DOHH2 (cell line): ENCODE results near the gene HES2.

Experiments used
- EZH2phosphoT487 ChIP-seq: fragments of 200-600 bp; sonication (generic); IDR thresholded peaks from 2 replicates; pipeline ENCODE4 v1.6.1; 2017; ENCODE audit warnings: borderline replicate concordance, mild to moderate bottlenecking, antibody characterized with exemption, low read length, moderate library complexity, mixed read lengths
- TF ChIP-seq, protein P1 (sequence below): fragments of 200-600 bp; sonication (generic); IDR thresholded peaks from one replicate; pipeline ENCODE4 v1.5.1; 2014; ENCODE audit warnings: antibody characterized with exemption, mild to moderate bottlenecking, low read depth, low read length; ENCODE audit not compliant: poor library complexity, severe bottlenecking

GRCh38 chr1:6410248-6410893 lies 9.3 kb downstream of the HES2 start:
- TF ChIP-seq, protein P1, sequence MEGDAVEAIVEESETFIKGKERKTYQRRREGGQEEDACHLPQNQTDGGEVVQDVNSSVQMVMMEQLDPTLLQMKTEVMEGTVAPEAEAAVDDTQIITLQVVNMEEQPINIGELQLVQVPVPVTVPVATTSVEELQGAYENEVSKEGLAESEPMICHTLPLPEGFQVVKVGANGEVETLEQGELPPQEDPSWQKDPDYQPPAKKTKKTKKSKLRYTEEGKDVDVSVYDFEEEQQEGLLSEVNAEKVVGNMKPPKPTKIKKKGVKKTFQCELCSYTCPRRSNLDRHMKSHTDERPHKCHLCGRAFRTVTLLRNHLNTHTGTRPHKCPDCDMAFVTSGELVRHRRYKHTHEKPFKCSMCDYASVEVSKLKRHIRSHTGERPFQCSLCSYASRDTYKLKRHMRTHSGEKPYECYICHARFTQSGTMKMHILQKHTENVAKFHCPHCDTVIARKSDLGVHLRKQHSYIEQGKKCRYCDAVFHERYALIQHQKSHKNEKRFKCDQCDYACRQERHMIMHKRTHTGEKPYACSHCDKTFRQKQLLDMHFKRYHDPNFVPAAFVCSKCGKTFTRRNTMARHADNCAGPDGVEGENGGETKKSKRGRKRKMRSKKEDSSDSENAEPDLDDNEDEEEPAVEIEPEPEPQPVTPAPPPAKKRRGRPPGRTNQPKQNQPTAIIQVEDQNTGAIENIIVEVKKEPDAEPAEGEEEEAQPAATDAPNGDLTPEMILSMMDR, result no peak
- TF ChIP-seq EZH2phosphoT487, result no peak
